Heart right ventricle (tissue), 16 donors: ENCODE results near the gene CDK19. TPM values are rescaled to one million over a fixed set of nuclear protein-coding genes. Genes with fewer than 3 reads are reported as not detected.

ENCODE experiments used
- ATAC-seq, 8 donors: fragments of 200-7000 bp; cut with Tn5 transposase; one replicate each; pipeline ENCODE4 v1.9.1; 2020; ENCODE audit warnings: mild to moderate bottlenecking in 8 of 8, moderate library complexity in 8 of 8, moderate number of reproducible peaks in 1 of 8
- DNase-seq, 2 donors: peaks; one replicate each; pipeline ENCODE4 v3.0.0-alpha.2; 2020
- H3K27ac ChIP-seq, 10 donors: fragments of 200-600 bp; sonication (generic) in 2 of 10; one replicate each; pipeline versions ENCODE4 v1.5.0 to v1.8.0; 2020 to 2022; ENCODE audit warnings: mild to moderate bottlenecking in 3 of 10
- H3K27me3 ChIP-seq, 7 donors: fragments of 200-600 bp; one replicate each; pipeline ENCODE4 v1.8.0; 2021 to 2022; ENCODE audit warnings: mild to moderate bottlenecking in 2 of 7
- H3K36me3 ChIP-seq, 9 donors: fragments of 200-600 bp; sonication (generic) in 1 of 9; one replicate each; pipeline versions ENCODE4 v1.5.0 to v1.8.0; 2020 to 2022; ENCODE audit warnings: mild to moderate bottlenecking in 2 of 9
- H3K4me1 ChIP-seq, 9 donors: fragments of 200-600 bp; sonication (generic) in 1 of 9; one replicate each; pipeline versions ENCODE4 v1.5.0 to v1.8.0; 2020 to 2022; ENCODE audit warnings: mild to moderate bottlenecking in 4 of 9
- H3K4me3 ChIP-seq, 10 donors: fragments of 200-600 bp; sonication (generic) in 2 of 10; one replicate each; pipeline versions ENCODE4 v1.5.0 to v1.8.0; 2020 to 2022; ENCODE audit warnings: mild to moderate bottlenecking in 7 of 10, moderate library complexity in 2 of 10
- H3K9me3 ChIP-seq, 11 donors: fragments of 200-600 bp in 10 of 11; sonication (generic) in 2 of 11; one replicate each; pipeline versions ENCODE4 v1.5.0 to v1.8.0; 2013 to 2022; ENCODE audit warnings: mild to moderate bottlenecking in 2 of 11, control low read depth in 1 of 11, moderate library complexity in 1 of 11
- WGBS, 2 donors: extraction: QIAGEN DNeasy Blood & Tissue Kit; methylation state at CpG; one replicate each; pipeline ENCODE4 v1.1.7; 2013; ENCODE audit warnings: inconsistent platforms in 1 of 2; 5-methylcytosine and 5-hydroxymethylcytosine counted together
- intact Hi-C, 10 donors: fragments of 100-400 bp; cut with DNase I; formaldehyde crosslinking; loops; one replicate each; pipeline versions ENCODE4 v1.11.1 to v1.14.2; 2022
- polyA plus RNA-seq, 2 donors: library from polyadenylated mRNA; stranded (reverse); fragments of 200-250 nt; gene quantifications; one replicate each; pipeline ENCODE4 v1.2.3, GENCODE V29; 2013
- total RNA-seq, 10 donors: library from RNA; stranded (reverse); fragmentation: NEBNext Ultra II Directional in 3 of 10; extraction: Animal tissue kit (Norgen Biotek cat#: 25700) in 3 of 10; gene quantifications; one replicate each; pipeline versions ENCODE4 v1.2.1 to v1.2.4, GENCODE V29; 2021 to 2023
- TF ChIP-seq, protein P1 (sequence below), 9 donors: fragments of 200-600 bp; sonication (generic) in 2 of 9; IDR thresholded peaks; one replicate each; pipeline versions ENCODE4 v1.5.0 to v1.8.0; 2021 to 2022; ENCODE audit warnings: antibody characterized with exemption in 9 of 9, mild to moderate bottlenecking in 5 of 9, moderate library complexity in 1 of 9
- donor health status: Arrhythmogenic right ventricular cardiomyopathy.
- donor health status: ischemic (EF 13 %, LVEDD 7.1; RV severe dilation, severe dysfunction).
- donor health status: healthy with polysubstance abuse.
- donor health status: DM: no; HTN: yes; CAD: no.
- donor health status: DM: no; HTN: no; CAD: no.
- donor health status: ischemic (EF 25% LVEDD 6.9; RV normal size, moderate dysfunction).
- donor health status: ischemic (EF 25% LVEDD 5.7; RV mildly dilated, moderate dysfunction).
- donor health status: healthy.
- donor health status: DM: yes; HTN: yes; CAD: no.
- donor health status: Ischemic cardiomyopathy.
- donor health status: ischemic (EF 35%, LVEDD 5.7; RV mildly dilated, moderate dysfunction).
- donor health status: nonischemic (EF 11% LVEDD 7.7; RV severe dilation, severe dysfunction).
- donor health status: DM: yes; HTN: yes; CAD: no.
- donor health status: PGD.
- donor health status: ischemic (EF 29% LVEDD 5.4; RV normal size, mild dysfunction).
- donor health status: nonischemic (EF 23%, LVEDD 6.1; RV moderate dilation, normal function).

The CDK19 gene
- total and polyA plus RNA-seq, 12 donors = 3.9 to 13.0 (median 8.4) TPM

DNA sequence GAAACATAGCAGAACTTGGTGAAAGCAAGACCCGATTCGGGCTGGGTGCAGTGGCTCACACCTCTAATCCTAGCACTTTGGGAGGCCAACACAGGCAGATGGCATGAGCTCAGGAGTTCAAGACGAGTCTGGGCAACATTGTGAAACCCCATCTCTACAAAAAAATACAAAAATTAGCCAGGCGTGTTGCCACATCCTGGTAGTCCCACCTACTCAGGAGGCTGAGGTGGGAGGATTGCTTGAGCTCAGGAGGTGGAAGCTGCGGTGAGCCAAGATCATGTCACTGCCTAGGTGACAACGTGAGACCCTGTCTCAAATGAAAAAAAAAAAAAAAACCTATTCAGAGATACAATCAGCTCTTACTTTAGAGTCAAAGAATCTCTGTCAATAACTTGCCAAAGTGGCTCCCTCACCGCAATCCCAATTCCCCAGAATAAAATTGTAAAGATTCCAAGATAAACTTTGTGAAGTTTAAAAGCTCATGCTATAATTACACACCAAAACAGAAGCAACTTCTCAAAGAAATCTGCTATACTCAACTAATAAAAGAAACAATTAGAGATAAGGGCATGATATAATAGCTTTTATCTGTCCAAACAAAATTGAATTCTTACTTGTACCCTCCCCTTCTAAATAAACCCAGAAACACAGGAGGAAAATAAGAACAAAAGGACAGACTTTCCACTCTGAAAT lies 33.6 kb downstream of the CDK19 start:
- no peak overlapping the region for H3K4me3 ChIP-seq
- H3K27me3 ChIP-seq = no peaks in the 10 kb centered on the region
- H3K4me1 ChIP-seq = peaks cover 0 to 19% (median 14%) of the 10 kb centered on the region in 9 donors
- TF ChIP-seq, protein P1, sequence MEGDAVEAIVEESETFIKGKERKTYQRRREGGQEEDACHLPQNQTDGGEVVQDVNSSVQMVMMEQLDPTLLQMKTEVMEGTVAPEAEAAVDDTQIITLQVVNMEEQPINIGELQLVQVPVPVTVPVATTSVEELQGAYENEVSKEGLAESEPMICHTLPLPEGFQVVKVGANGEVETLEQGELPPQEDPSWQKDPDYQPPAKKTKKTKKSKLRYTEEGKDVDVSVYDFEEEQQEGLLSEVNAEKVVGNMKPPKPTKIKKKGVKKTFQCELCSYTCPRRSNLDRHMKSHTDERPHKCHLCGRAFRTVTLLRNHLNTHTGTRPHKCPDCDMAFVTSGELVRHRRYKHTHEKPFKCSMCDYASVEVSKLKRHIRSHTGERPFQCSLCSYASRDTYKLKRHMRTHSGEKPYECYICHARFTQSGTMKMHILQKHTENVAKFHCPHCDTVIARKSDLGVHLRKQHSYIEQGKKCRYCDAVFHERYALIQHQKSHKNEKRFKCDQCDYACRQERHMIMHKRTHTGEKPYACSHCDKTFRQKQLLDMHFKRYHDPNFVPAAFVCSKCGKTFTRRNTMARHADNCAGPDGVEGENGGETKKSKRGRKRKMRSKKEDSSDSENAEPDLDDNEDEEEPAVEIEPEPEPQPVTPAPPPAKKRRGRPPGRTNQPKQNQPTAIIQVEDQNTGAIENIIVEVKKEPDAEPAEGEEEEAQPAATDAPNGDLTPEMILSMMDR (IDR thresholded peaks at IDR 0.05) = no peak
- no peak for DNase-seq
- no peaks in the 10 kb centered on the region for H3K9me3 ChIP-seq
- H3K36me3 ChIP-seq = no peaks in the 10 kb centered on the region
- intact Hi-C loops = no loop called here
- H3K27ac ChIP-seq = no peak overlapping the region
- ATAC-seq = no peak
- WGBS, 2 donors = 67 to 72% methylated on average over 7 of the region's 7 CpGs

DNA sequence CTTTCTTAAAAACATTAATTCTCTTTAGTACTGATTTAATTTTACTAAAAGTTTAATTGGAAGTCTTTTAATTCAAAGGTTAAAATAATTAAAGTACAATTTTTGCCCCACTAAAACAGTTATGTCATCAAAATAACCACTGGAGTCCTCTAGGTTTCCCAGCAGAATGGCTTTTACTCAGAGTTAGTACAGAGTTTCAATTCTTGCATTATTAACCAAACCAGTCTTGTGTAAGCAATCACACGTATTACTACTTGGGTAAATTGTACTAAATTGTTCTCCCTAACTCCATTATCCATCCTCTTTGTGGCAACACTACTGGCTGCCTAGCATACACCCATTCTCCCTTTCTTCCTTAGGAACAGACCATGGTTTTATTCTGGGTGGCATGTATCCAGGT lies 36.9 kb downstream of the CDK19 start:
- ATAC-seq (no peak), DNase-seq (no peak)
- 92 to 98% methylated on average over 1 of the region's 1 CpG for WGBS, 2 donors
- no peaks in the 10 kb centered on the region for H3K27me3 ChIP-seq
- peaks cover 0 to 22% (median 14%) of the 10 kb centered on the region in 9 donors for H3K4me1 ChIP-seq
- H3K9me3 ChIP-seq = no peaks in the 10 kb centered on the region
- H3K27ac ChIP-seq = no peak overlapping the region
- H3K4me3 ChIP-seq = no peak overlapping the region
- intact Hi-C loops = no loop called here
- TF ChIP-seq, protein P1 (IDR thresholded peaks at IDR 0.05) = no peak
- H3K36me3 ChIP-seq = no peaks in the 10 kb centered on the region

DNA sequence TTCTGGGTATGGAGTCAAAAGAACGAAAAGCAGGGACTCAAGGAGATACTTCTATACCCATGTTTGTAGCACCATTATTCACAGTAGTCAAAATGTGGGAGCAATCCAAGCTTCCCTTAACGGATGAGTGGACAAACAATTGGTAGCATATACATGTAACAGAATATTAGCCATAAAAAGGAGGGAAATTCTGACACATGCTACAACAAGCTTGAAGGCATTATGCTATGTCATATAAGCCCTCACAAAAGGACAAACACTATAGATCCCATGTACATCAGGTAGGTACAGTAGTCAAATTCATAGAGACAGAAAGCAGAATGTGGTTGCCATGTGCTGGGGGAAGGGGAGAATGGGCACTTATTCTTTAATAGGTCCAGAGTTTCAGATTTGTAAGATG lies 37.6 kb downstream of the CDK19 start:
- Histone ChIP-seq H3K9me3 (no peaks in the 10 kb centered on the region), H3K4me1 (peaks cover 0 to 21% (median 12%) of the 10 kb centered on the region in 9 donors), H3K4me3 (no peak overlapping the region), H3K36me3 (peaks cover 0 to 4% (median 0%) of the 10 kb centered on the region in 9 donors), H3K27ac (no peak overlapping the region), H3K27me3 (no peaks in the 10 kb centered on the region)
- 96 to 97% methylated on average over 2 of the region's 2 CpGs for WGBS, 2 donors
- TF ChIP-seq, protein P1 (IDR thresholded peaks at IDR 0.05) = no peak
- intact Hi-C loops = no loop called here
- DNase-seq (no peak), ATAC-seq (no peak)

DNA sequence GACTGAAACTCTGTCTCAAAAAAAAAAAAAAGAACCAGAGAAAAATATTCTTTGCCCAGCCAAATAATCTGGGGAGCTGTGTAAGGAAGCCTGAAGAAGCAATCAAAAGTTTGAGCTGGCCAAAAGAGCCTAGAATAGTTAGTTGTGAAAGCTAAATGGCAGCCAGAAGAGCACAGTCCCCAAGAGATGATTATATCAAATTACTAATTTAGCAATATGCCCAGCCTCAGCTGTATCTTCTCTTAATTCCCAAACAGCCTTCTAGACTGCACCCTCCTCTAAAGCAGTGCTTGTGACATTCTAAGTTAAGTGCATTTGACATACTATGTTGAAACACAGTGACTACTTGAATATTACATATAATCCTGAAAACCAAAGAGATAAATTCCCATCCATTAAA lies 38.9 kb downstream of the CDK19 start:
- H3K4me1 ChIP-seq = peaks cover 0 to 9% (median 2%) of the 10 kb centered on the region in 9 donors
- TF ChIP-seq, protein P1 (IDR thresholded peaks at IDR 0.05) = no peak
- intact Hi-C loops = no loop called here
- H3K36me3 ChIP-seq = peaks cover 0 to 15% (median 0%) of the 10 kb centered on the region in 9 donors
- no peak overlapping the region for H3K4me3 ChIP-seq
- no peak overlapping the region for H3K27ac ChIP-seq
- no peaks in the 10 kb centered on the region for H3K9me3 ChIP-seq
- DNase-seq (no peak), ATAC-seq (peak in 1 of 8 donors; percentile 27)
- H3K27me3 ChIP-seq = no peaks in the 10 kb centered on the region
